GM19463 (cell line): ENCODE results near the gene TMEM80.
A peak's percentile ranks its signal among the peaks of the same experiment; 100 is the strongest.
"Not testable (repeated sequence)": the region's sequence is repeated elsewhere in the genome, so short reads cannot be mapped to it uniquely, and the experiment has no call there.

Experiments
- ATAC-seq: cut with Tn5 transposase; IDR thresholded peaks from one replicate; pipeline ENCODE4 v1.9.1; 2021; ENCODE audit warnings: mild to moderate bottlenecking, moderate library complexity; ENCODE audit not compliant: unreplicated experiment

The TMEM80 gene

GRCh38 chr11:720642-721246, 25.1 kb downstream of the TMEM80 start:
- ATAC-seq: no peak

- ATAC-seq: no peak
These were observed 25.7 kb downstream of the TMEM80 start for GRCh38 chr11:721247-721740.

- ATAC-seq: no peak
These were observed 26.2 kb downstream of the TMEM80 start for GRCh38 chr11:721741-722345.

GRCh38 chr11:722346-722811, 26.8 kb downstream of the TMEM80 start:
- no peak for ATAC-seq

- ATAC-seq: no peak
These were observed 27.7 kb downstream of the TMEM80 start for GRCh38 chr11:723120-723883.

GRCh38 chr11:724049-724777, 28.6 kb downstream of the TMEM80 start:
- no peak for ATAC-seq

- ATAC-seq: no peak
These were observed 29.3 kb downstream of the TMEM80 start for GRCh38 chr11:724778-725386.

- ATAC-seq: no peak
These were observed 30.1 kb downstream of the TMEM80 start for GRCh38 chr11:725624-726202.

DNA sequence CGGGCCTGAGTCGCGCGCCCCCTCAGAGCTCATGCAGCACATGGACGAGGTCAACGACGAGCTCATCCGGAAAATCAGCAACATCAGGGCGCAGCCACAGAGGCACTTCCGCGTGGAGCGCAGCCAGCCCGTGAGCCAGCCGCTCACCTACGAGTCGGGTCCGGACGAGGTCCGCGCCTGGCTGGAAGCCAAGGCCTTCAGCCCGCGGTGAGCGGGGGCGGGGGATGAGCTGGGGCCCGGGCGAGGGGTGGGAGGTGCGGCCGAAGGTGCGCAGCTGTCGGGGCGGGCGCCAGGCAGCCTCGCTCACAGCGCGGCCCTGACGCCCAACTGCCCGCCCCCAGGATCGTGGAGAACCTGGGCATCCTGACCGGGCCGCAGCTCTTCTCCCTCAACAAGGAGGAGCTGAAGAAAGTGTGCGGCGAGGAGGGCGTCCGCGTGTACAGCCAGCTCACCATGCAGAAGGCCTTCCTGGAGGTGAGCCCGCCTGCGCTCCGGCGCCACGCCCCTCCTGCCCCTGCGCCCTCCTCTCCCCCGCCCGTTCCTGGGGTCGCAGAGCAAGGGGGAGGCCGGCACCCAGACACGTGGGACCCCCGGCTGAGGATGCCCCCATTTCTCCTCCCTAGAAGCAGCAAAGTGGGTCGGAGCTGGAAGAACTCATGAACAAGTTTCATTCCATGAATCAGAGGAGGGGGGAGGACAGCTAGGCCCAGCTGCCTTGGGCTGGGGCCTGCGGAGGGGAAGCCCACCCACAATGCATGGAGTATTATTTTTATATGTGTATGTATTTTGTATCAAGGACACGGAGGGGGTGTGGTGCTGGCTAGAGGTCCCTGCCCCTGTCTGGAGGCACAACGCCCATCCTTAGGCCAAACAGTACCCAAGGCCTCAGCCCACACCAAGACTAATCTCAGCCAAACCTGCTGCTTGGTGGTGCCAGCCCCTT, 30.9 kb downstream of the TMEM80 start:
- ATAC-seq: no peak

DNA sequence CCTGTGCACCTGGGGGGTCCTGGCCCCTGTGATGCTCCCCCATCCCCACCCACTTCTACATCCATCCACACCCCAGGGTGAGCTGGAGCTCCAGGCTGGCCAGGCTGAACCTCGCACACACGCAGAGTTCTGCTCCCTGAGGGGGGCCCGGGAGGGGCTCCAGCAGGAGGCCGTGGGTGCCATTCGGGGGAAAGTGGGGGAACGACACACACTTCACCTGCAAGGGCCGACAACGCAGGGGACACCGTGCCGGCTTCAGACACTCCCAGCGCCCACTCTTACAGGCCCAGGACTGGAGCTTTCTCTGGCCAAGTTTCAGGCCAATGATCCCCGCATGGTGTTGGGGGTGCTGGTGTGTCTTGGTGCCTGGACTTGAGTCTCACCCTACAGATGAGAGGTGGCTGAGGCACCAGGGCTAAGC, 31.7 kb downstream of the TMEM80 start:
- no peak for ATAC-seq

DNA sequence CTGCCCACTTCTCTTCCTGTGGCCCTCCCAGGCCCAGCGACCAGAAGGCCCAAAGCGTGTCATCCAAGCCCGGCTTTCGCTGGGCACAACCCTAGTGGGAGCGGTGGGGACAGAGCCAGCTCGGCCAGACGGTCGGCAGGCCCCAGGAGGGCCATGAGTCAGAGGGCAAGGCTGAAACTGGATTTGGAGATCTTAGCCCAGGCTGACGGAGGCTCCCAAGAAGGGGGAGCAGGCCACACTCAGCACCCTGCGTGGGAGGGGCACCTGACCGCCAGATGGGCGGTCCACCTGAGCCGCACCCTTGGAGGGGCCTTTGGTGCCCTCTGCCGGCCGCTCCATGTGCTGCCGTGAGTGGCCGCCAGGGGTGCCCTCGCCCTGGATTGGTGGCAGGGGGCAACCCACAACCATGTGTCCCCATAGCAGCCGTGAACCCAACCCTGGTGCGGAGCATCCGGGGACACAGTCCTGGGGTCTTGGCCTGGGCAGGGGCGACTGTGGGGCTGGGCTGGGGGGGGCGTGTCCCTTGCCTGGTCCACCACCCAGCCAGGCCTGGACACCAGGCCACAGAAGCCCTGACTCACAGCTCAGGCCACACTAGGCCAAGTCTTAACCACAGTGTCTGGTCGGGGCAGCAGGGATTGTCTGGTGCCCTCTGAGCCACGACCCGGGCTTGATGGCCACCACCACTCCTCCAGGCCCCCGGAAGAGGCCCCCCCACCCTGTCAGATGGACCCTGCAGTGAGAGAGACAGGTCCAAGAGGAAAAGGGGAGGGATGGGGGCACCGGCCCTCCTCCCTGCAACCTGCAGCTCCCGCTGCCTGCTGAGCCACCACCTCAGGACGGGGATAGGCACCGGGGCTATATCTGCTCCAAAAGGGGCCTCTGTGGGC, 32.5 kb downstream of the TMEM80 start:
- peak; percentile 52 for ATAC-seq

DNA sequence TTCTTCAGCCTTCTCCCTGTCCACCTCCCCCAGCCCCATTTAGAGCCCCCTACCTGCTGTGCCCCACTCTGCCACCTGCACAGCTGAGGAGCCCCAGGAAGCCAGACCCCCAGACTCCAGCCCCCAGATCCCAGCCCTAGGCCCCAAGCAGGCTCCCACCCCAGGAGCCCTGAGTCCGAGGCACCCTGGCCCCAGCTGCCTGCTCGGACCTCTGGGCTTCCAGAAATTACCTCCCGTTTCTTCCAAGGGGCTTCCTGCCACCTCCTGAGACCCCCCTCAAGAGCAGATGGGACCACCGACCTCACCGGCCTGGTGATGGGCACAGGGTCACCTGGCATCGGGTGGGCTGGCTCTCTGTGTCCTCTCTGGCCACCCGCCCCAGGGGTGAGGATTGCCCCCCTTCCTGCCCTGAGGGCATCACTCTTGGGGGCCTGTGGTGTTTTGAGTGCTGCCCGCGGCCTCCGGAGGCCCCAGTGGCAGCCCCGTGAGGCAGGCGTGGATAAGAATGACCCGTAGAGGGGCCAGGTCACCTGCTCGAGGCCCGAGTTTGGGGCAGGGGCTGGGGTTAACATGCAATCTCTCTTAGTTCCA, 33.4 kb downstream of the TMEM80 start:
- ATAC-seq: no peak

DNA sequence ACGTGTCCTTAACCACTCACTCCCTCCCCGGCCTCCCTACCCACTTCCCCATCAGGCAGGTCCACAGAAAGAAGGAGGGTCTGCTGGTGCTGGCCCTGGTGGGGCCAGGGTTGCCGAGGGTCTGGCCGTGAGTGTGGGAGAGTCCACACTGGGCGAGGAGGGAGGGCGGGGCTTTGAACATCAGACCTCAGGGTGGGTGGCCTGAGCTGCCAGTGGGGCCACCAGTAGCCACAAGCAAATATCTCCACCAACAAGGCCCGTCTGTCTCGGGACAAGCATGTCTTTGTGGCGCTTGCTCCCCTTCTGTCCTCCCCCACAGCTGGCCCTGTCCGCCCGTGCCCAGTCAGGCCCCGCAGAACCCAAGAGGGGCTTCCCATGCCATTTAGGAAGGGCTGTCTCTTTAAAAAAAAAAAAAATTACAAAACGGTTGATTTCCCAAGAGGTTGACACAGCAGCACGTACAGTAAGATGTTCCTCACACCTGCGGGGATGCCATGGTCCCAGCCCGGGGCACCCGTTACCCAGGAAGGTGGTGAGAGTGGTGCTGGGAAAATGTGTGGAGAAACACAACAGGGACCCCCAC, 34.0 kb downstream of the TMEM80 start:
- ATAC-seq: no peak

- ATAC-seq: no peak
These were observed 37.5 kb downstream of the TMEM80 start for GRCh38 chr11:733072-733471.

DNA sequence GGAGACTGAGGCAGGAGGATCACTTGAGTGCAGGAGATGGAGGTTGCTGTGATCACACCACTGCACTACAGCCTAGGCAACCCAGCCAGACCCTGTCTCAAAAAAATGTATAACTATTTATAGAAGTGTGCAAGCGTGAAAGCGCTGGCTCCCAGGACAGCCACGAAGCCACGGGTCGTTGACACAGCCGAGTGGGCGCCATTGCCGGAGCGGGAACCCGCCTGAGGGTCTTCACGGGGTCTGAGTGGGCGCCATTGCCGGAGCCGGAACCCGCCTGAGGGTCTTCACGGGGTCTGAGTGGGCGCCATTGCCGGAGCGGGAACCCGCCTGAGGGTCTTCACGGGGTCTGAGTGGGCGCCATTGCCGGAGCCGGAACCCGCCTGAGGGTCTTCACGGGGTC, 38.9 kb downstream of the TMEM80 start:
- ATAC-seq: not testable (repeated sequence)

DNA sequence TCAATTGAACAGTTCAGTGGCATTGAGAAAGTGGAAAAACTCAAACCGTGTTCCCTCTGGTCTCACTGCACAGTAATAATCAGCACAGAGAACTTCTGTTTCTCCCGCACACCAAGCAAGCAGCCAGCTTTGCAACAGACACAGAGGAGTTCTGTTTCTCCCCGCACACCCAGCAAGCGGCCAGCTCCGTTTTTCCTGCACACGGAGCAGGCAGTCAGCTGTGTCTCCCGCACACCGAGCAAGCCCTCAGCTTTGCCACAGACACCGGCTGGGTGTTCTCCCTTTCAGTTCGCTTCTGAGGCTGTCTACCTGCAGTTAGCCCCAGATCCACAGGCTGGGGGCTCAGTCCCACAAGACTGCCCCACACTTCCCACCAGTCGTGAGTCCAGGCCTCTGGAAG, 41.8 kb downstream of the TMEM80 start:
- ATAC-seq: no peak

- ATAC-seq: not testable (repeated sequence)
These were observed 42.3 kb downstream of the TMEM80 start for GRCh38 chr11:737899-738298.

GRCh38 chr11:742156-742546, 46.5 kb downstream of the TMEM80 start:
- no peak for ATAC-seq
